IMR-90 (cell line): Measurements from ENCODE around the gene SPATA31D3. TPM values are rescaled to one million over a fixed set of nuclear protein-coding genes. Genes with fewer than 3 reads are reported as not detected.
"Not testable (repeated sequence)": the region's sequence is repeated elsewhere in the genome, so short reads cannot be mapped to it uniquely, and the experiment has no call there.

Source experiments
- ATAC-seq: fragments of 200-7000 bp; cut with Tn5 transposase; 2 replicates; pipeline ENCODE4 v1.9.1; 2020; ENCODE audit warnings: low read depth, mild to moderate bottlenecking, moderate library complexity
- BruUV-seq: library from RNA; stranded (reverse); fragments of 400-500 nt; replicated peaks from 2 replicates; lab custom pipeline; 2021; lab: Mats Ljungman, UMichigan
- CTCF ChIA-PET: fragments of 300-600 bp; formaldehyde crosslinking; extraction: SDS; loops from one replicate; lab custom pipeline; 2021; ENCODE audit warnings: antibody characterized with exemption; lab: Yijun Ruan, JAX
- POLR2A ChIA-PET: fragments of 300-600 bp; sonication (Branson Sonifier 250); formaldehyde crosslinking; loops from one replicate; lab custom pipeline; 2022; ENCODE audit warnings: antibody characterized with exemption; ENCODE audit not compliant: unreplicated experiment; lab: Charles Lee
- DNase-seq: peaks from one replicate; pipeline ENCODE4 v3.0.0; 2013
- H2AFZ ChIP-seq: replicated peaks from 2 replicates; pipeline ENCODE3; 2013; ENCODE audit warnings: low read length, mild to moderate bottlenecking; ENCODE audit not compliant: poor library complexity
- H2AK5ac ChIP-seq: 2 replicates; pipeline ENCODE4 v1.6.1; 2013; ENCODE audit warnings: low read depth, low read length, inconsistent platforms
- H2AK9ac ChIP-seq: replicated peaks from 2 replicates; pipeline ENCODE3; 2013; ENCODE audit warnings: mild to moderate bottlenecking, low read depth, low read length, moderate library complexity; ENCODE audit not compliant: poor library complexity
- H2BK120ac ChIP-seq: 2 replicates; pipeline ENCODE4 v1.6.1; 2013; ENCODE audit warnings: low read depth, low read length, inconsistent platforms
- H2BK15ac ChIP-seq: 3 replicates; pipeline ENCODE4 v1.6.1; 2013; ENCODE audit warnings: low read depth, low read length, inconsistent platforms
- H2BK20ac ChIP-seq: 2 replicates; pipeline ENCODE4 v1.6.1; 2013; ENCODE audit warnings: low read depth, mild to moderate bottlenecking, inconsistent platforms, low read length, moderate library complexity
- H2BK5ac ChIP-seq: 2 replicates; pipeline ENCODE4 v1.6.1; 2013; ENCODE audit warnings: mild to moderate bottlenecking, low read depth, low read length, inconsistent platforms; ENCODE audit not compliant: poor library complexity, severe bottlenecking
- H3K14ac ChIP-seq: replicated peaks from 2 replicates; pipeline ENCODE4 v1.6.1; 2013; ENCODE audit warnings: low read depth, low read length, inconsistent platforms
- H3K18ac ChIP-seq: 2 replicates; pipeline ENCODE4 v1.6.1; 2013; ENCODE audit warnings: low read depth, low read length, control low read depth
- H3K23ac ChIP-seq: 2 replicates; pipeline ENCODE4 v1.6.1; 2013; ENCODE audit warnings: low read depth, low read length, inconsistent platforms
- H3K27ac ChIP-seq: 2 replicates; pipeline ENCODE4 v1.5.1; 2013; ENCODE audit warnings: mild to moderate bottlenecking, control low read depth, low read length; ENCODE audit not compliant: insufficient read depth
- H3K27me3 ChIP-seq: 2 replicates; pipeline ENCODE4 v1.6.1; 2013; ENCODE audit warnings: low read length; ENCODE audit not compliant: control insufficient read depth, insufficient read depth
- H3K36me3 ChIP-seq: 2 replicates; pipeline ENCODE4 v1.6.1; 2013; ENCODE audit warnings: low read length, mixed read lengths; ENCODE audit not compliant: control insufficient read depth, insufficient read depth
- H3K4ac ChIP-seq: 2 replicates; pipeline ENCODE4 v1.6.1; 2013; ENCODE audit warnings: low read depth, low read length, inconsistent platforms
- H3K4me1 ChIP-seq: 2 replicates; pipeline ENCODE4 v1.6.1; 2013; ENCODE audit warnings: low read length, mixed read lengths; ENCODE audit not compliant: control insufficient read depth, insufficient read depth
- H3K4me2 ChIP-seq: 2 replicates; pipeline ENCODE4 v1.6.1; 2013; ENCODE audit warnings: low read depth, mild to moderate bottlenecking, control low read depth, low read length, moderate library complexity
- H3K4me3 ChIP-seq: 2 replicates; pipeline ENCODE4 v1.5.1; 2013; ENCODE audit warnings: low read depth, mild to moderate bottlenecking, control low read depth, low read length, moderate library complexity; ENCODE audit not compliant: insufficient read depth
- H3K56ac ChIP-seq: 2 replicates; pipeline ENCODE4 v1.6.1; 2013; ENCODE audit warnings: low read length, inconsistent platforms; ENCODE audit not compliant: insufficient read depth; ENCODE audit errors: extremely low read depth
- H3K79me1 ChIP-seq, 2 experiments: 2 replicates each; pipeline ENCODE4 v1.6.1; 2013; ENCODE audit warnings: low read length in 2 of 2, inconsistent platforms in 1 of 2, low read depth in 1 of 2
- H3K9ac ChIP-seq: 2 replicates; pipeline ENCODE4 v1.6.1; 2013; ENCODE audit warnings: low read depth, low read length, control low read depth
- H3K9me1 ChIP-seq: 2 replicates; pipeline ENCODE4 v1.6.1; 2013; ENCODE audit warnings: low read length, inconsistent platforms; ENCODE audit not compliant: insufficient read depth
- H3K9me3 ChIP-seq: 2 replicates; pipeline ENCODE4 v1.6.1; 2013; ENCODE audit warnings: low read length; ENCODE audit not compliant: control insufficient read depth, insufficient read depth
- H4K20me1 ChIP-seq: 2 replicates; pipeline ENCODE4 v1.6.1; 2013; ENCODE audit warnings: low read length, inconsistent platforms; ENCODE audit not compliant: insufficient read depth
- H4K5ac ChIP-seq: 2 replicates; pipeline ENCODE4 v1.6.1; 2013; ENCODE audit warnings: mild to moderate bottlenecking, low read depth, low read length, control low read depth
- H4K8ac ChIP-seq, 2 experiments: 2 replicates each; pipeline ENCODE4 v1.6.1; 2013; ENCODE audit warnings: low read depth in 2 of 2, low read length in 2 of 2, control low read depth in 1 of 2, inconsistent platforms in 1 of 2
- H4K91ac ChIP-seq: 2 replicates; pipeline ENCODE4 v1.6.1; 2013; ENCODE audit warnings: low read depth, low read length, inconsistent platforms; ENCODE audit not compliant: insufficient read depth
- WGBS, 2 experiments: methylation state at CpG; one replicate each; pipeline versions ENCODE4 v1.1.5 to v1.1.7; 2013; ENCODE audit warnings: missing lambda C conversion rate in 2 of 2; ENCODE audit not compliant: insufficient read length in 1 of 2; ENCODE audit errors: extremely low coverage in 2 of 2; 5-methylcytosine and 5-hydroxymethylcytosine counted together
- dilution Hi-C: fragments of 300-500 bp; cut with HindIII; formaldehyde crosslinking; loops from one replicate; pipeline ENCODE4 v1.14.3; 2018; ENCODE audit warnings: low sequenced_read_pairs; ENCODE audit not compliant: unreplicated experiment
- in situ Hi-C: fragments of 300-500 bp; cut with MboI; formaldehyde crosslinking; loops from 3 replicates; pipeline ENCODE4 v1.14.3; 2019; ENCODE audit warnings: low sequenced_read_pairs, inconsistent platforms, mixed read lengths
- intact Hi-C: fragments of 100-400 bp; cut with micrococcal nuclease; formaldehyde crosslinking; loops from 2 replicates; pipeline ENCODE4 v1.10.0; 2022
- polyA plus RNA-seq, 3 experiments: library from polyadenylated mRNA; depleted of rRNA; stranded (reverse); fragments of >200 nt; gene quantifications; 2 replicates each; pipeline ENCODE4 v1.2.3, GENCODE V29; 2012; ENCODE audit warnings: low replicate concordance in 1 of 3
- total RNA-seq: library from RNA; depleted of rRNA; stranded (reverse); fragments of >200 nt; gene quantifications from 2 replicates; pipeline ENCODE4 v1.2.3, GENCODE V29; 2012

SPATA31D3 gene
- total and polyA plus RNA-seq, 2 of the 4 experiments (the other 2 are of a cell fraction), result not detected

DNA sequence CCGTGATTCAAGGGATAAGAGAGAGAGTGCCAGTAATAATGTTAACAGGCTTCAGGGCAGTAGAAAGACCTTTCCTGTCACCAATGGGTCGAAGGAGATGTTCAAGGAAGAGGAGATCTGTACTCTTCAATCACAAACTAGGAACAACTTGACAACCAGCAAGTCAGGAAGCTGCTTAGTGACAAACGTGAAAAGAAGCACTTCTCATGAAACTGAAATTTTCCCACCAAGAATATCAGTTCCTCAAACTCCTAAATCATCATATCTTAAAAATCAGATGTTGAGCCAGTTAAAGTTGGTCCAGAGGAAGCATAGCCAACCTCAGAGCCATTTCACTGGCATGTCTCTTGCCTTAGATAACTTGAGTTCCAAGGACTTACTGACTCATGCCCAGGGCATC is 9.8 kb upstream of the SPATA31D3 start:
- H4K5ac ChIP-seq, H3K36me3 ChIP-seq, H2BK20ac ChIP-seq, dilution Hi-C loops, intact Hi-C loops, H4K20me1 ChIP-seq, H3K4me2 ChIP-seq, H3K4me1 ChIP-seq, H3K9me3 ChIP-seq, H3K23ac ChIP-seq, H3K56ac ChIP-seq, H2BK5ac ChIP-seq, H2AFZ ChIP-seq, H2AK9ac ChIP-seq, POLR2A ChIA-PET, H2BK15ac ChIP-seq, H3K27ac ChIP-seq, H4K91ac ChIP-seq, H4K8ac ChIP-seq, H3K27me3 ChIP-seq, H3K9me1 ChIP-seq, CTCF ChIA-PET, H3K4me3 ChIP-seq, DNase-seq, H3K9ac ChIP-seq, H2AK5ac ChIP-seq, H2BK120ac ChIP-seq, BruUV-seq, in situ Hi-C loops, ATAC-seq, H3K4ac ChIP-seq, H3K14ac ChIP-seq, H3K18ac ChIP-seq, H3K79me1 ChIP-seq: not testable (repeated sequence)
- no CpG with 5 or more reads among the region's 3 CpGs for WGBS, 2 experiments

DNA sequence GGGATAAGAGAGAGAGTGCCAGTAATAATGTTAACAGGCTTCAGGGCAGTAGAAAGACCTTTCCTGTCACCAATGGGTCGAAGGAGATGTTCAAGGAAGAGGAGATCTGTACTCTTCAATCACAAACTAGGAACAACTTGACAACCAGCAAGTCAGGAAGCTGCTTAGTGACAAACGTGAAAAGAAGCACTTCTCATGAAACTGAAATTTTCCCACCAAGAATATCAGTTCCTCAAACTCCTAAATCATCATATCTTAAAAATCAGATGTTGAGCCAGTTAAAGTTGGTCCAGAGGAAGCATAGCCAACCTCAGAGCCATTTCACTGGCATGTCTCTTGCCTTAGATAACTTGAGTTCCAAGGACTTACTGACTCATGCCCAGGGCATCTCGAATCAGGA is 5.3 kb downstream of the SPATA31D3 start:
- H3K27ac ChIP-seq, H3K4me3 ChIP-seq, POLR2A ChIA-PET, H3K9ac ChIP-seq, H3K4me1 ChIP-seq, ATAC-seq, H2AK9ac ChIP-seq, H2AK5ac ChIP-seq, H3K4me2 ChIP-seq, H2BK15ac ChIP-seq, H3K9me1 ChIP-seq, H3K56ac ChIP-seq, H3K23ac ChIP-seq, intact Hi-C loops, H4K20me1 ChIP-seq, H3K4ac ChIP-seq, H2BK20ac ChIP-seq, H3K14ac ChIP-seq, H3K9me3 ChIP-seq, dilution Hi-C loops, H4K8ac ChIP-seq, H2BK120ac ChIP-seq, DNase-seq, H4K5ac ChIP-seq, H4K91ac ChIP-seq, BruUV-seq, H3K36me3 ChIP-seq, H3K79me1 ChIP-seq, in situ Hi-C loops, H3K18ac ChIP-seq, H2BK5ac ChIP-seq, H2AFZ ChIP-seq: not testable (repeated sequence)
- no CpG with 5 or more reads among the region's 3 CpGs for WGBS, 2 experiments
- peaks cover 13% of the 10 kb centered on the region for H3K27me3 ChIP-seq
- CTCF ChIA-PET, result interaction anchor here (0.6 kb wide), 1 partner anchor 600 kb away, joined by 4 read pairs; no protein-coding TSS in a partner anchor
